HCT116 (cell line): ENCODE results near the gene ARMC2. TPM values are rescaled to one million over a fixed set of nuclear protein-coding genes. Genes with fewer than 3 reads are reported as not detected.

Experiments used
- ATAC-seq: fragments of 200-7000 bp; cut with Tn5 transposase; 2 replicates; pipeline ENCODE4 v1.9.1; 2020; ENCODE audit warnings: mild to moderate bottlenecking, moderate library complexity
- BruUV-seq: library from RNA; stranded (reverse); fragments of 400-500 nt; replicated peaks from 2 replicates; lab custom pipeline; 2021; lab: Mats Ljungman, UMichigan
- CTCF ChIA-PET: fragments of 300-600 bp; sonication (Branson Sonifier 250); formaldehyde crosslinking; loops from one replicate; lab custom pipeline; 2021; ENCODE audit warnings: antibody characterized with exemption; lab: Charles Lee
- POLR2A ChIA-PET: fragments of 300-600, 350-600 bp; sonication (Branson Sonifier 250); formaldehyde crosslinking; loops from one replicate; lab custom pipeline; 2021; ENCODE audit warnings: antibody characterized with exemption; lab: Charles Lee
- RAD21 ChIA-PET, 2 experiments: fragments of 300-600 bp; sonication (Branson Sonifier 250); formaldehyde crosslinking; loops; one replicate each; lab custom pipeline; 2023; ENCODE audit warnings: low total read pairs in 2 of 2; ENCODE audit not compliant: uncharacterized antibody in 2 of 2, unreplicated experiment in 2 of 2, low non-redundant PET in 1 of 2; lab: Charles Lee
- DNase-seq: peaks from one replicate; pipeline ENCODE4 v3.0.0-alpha.2; 2010; ENCODE audit warnings: low read depth, low spot score
- H2AFZ ChIP-seq: fragments of 200-600 bp; shearing (Covaris generic), sonication (generic); 2 replicates; pipeline ENCODE4 v1.6.1; 2017; ENCODE audit warnings: low read depth, mixed run types, mixed read lengths, antibody characterized with exemption, low read length; ENCODE audit not compliant: poor library complexity, severe bottlenecking
- H3K27ac ChIP-seq: 2 replicates; pipeline ENCODE4 v1.5.1; 2012; ENCODE audit warnings: low read depth, low read length
- H3K27me3 ChIP-seq: fragments of 200-600 bp; sonication (generic); 2 replicates; pipeline ENCODE4 v1.6.1; 2016; ENCODE audit warnings: mixed run types, low read length, mixed read lengths; ENCODE audit not compliant: insufficient read depth
- H3K36me3 ChIP-seq, 2 experiments: fragments of 200-500 bp in 1 of 2; fragments of 200-600 bp in 1 of 2; sonication (Bioruptor generic) in 1 of 2; sonication (generic) in 1 of 2; 2 replicates each; pipeline versions ENCODE4 v1.5.1 to v1.6.1; 2014 to 2016; ENCODE audit warnings: low read length in 2 of 2, inconsistent platforms in 1 of 2, mixed read lengths in 1 of 2, mixed run types in 1 of 2; ENCODE audit not compliant: insufficient read depth in 2 of 2, control insufficient read depth in 1 of 2
- H3K4me1 ChIP-seq, 2 experiments: fragments of 200-600 bp in 1 of 2; sonication (generic) in 1 of 2; 2 replicates each; pipeline versions ENCODE4 v1.5.1 to v1.6.1; 2012 to 2017; ENCODE audit warnings: low read length in 2 of 2, inconsistent platforms in 1 of 2, mild to moderate bottlenecking in 1 of 2, mixed read lengths in 1 of 2, mixed run types in 1 of 2, moderate library complexity in 1 of 2; ENCODE audit not compliant: insufficient read depth in 2 of 2, control insufficient read depth in 1 of 2
- H3K4me2 ChIP-seq: fragments of 200-600 bp; sonication (generic); 2 replicates; pipeline ENCODE4 v1.6.1; 2017; ENCODE audit warnings: mixed run types, low read length, mixed read lengths
- H3K4me3 ChIP-seq, 2 experiments: fragments of 200-600 bp in 1 of 2; sonication (generic) in 1 of 2; replicated peaks in 1 of 2; 2 replicates each; pipeline ENCODE4 v1.5.1; 2011 to 2016; ENCODE audit warnings: low read length in 2 of 2, control low read depth in 1 of 2, low read depth in 1 of 2, mild to moderate bottlenecking in 1 of 2, mixed read lengths in 1 of 2, mixed run types in 1 of 2
- H3K79me2 ChIP-seq: fragments of 200-600 bp; sonication (generic); 2 replicates; pipeline ENCODE4 v1.6.1; 2017; ENCODE audit warnings: mild to moderate bottlenecking, mixed run types, low read length, moderate library complexity, mixed read lengths; ENCODE audit not compliant: insufficient read depth
- H3K9ac ChIP-seq: fragments of 200-600 bp; sonication (generic); 2 replicates; pipeline ENCODE4 v1.6.1; 2016; ENCODE audit warnings: low read length, mixed read lengths
- H3K9me2 ChIP-seq: fragments of 200-600 bp; sonication (generic), shearing (Covaris generic); 2 replicates; pipeline ENCODE4 v1.6.1; 2017; ENCODE audit warnings: mixed run types, mild to moderate bottlenecking, moderate library complexity; ENCODE audit not compliant: insufficient read depth
- H3K9me3 ChIP-seq, 2 experiments: fragments of 200-500 bp in 1 of 2; fragments of 200-600 bp in 1 of 2; sonication (Bioruptor generic) in 1 of 2; sonication (generic) in 1 of 2; 2 replicates each; pipeline ENCODE4 v1.6.1; 2014 to 2017; ENCODE audit warnings: low read length in 2 of 2, mixed read lengths in 2 of 2, inconsistent platforms in 1 of 2, low read depth in 1 of 2, mild to moderate bottlenecking in 1 of 2, mixed run types in 1 of 2, moderate library complexity in 1 of 2; ENCODE audit not compliant: control insufficient read depth in 1 of 2, insufficient read depth in 1 of 2
- H4K20me1 ChIP-seq: fragments of 200-600 bp; sonication (generic), shearing (Covaris generic); 2 replicates; pipeline ENCODE4 v1.6.1; 2017; ENCODE audit warnings: mixed run types, mild to moderate bottlenecking, moderate library complexity; ENCODE audit not compliant: insufficient read depth
- ATF3 ChIP-seq: IDR thresholded peaks from 2 replicates; pipeline ENCODE4 v1.6.1; 2012
- CBX3 ChIP-seq: IDR thresholded peaks from 2 replicates; pipeline ENCODE4 v1.6.1; 2012; ENCODE audit warnings: low read depth
- CEBPB ChIP-seq: IDR thresholded peaks from 2 replicates; pipeline ENCODE4 v1.6.1; 2012; ENCODE audit warnings: low read depth
- EGR1 ChIP-seq: IDR thresholded peaks from 2 replicates; pipeline ENCODE4 v1.6.1; 2012; ENCODE audit warnings: low read depth
- ELF1 ChIP-seq: IDR thresholded peaks from 2 replicates; pipeline ENCODE4 v1.6.1; 2012; ENCODE audit warnings: low read depth, borderline replicate concordance
- EZH2 ChIP-seq: fragments of 200-600 bp; sonication (generic); IDR thresholded peaks from 2 replicates; pipeline ENCODE4 v1.6.1; 2017; ENCODE audit warnings: antibody characterized with exemption, mixed run types
- FOSL1 ChIP-seq: IDR thresholded peaks from 2 replicates; pipeline ENCODE4 v1.6.1; 2012; ENCODE audit warnings: low read depth
- JUND ChIP-seq: IDR thresholded peaks from 2 replicates; pipeline ENCODE4 v1.6.1; 2012
- POLR2A ChIP-seq: IDR thresholded peaks from 2 replicates; pipeline ENCODE4 v1.7.0; 2011; ENCODE audit warnings: borderline replicate concordance; ENCODE audit not compliant: insufficient read depth, insufficient read length; ENCODE audit errors: extremely low read depth
- RAD21 ChIP-seq: IDR thresholded peaks from 2 replicates; pipeline ENCODE4 v1.6.1; 2012; ENCODE audit warnings: low read depth, mild to moderate bottlenecking
- SIN3A ChIP-seq: IDR thresholded peaks from 2 replicates; pipeline ENCODE4 v1.6.1; 2012; ENCODE audit warnings: low read depth
- SP1 ChIP-seq: IDR thresholded peaks from 2 replicates; pipeline ENCODE4 v1.6.1; 2012; ENCODE audit warnings: low read depth
- SRF ChIP-seq: IDR thresholded peaks from 2 replicates; pipeline ENCODE4 v1.6.1; 2012; ENCODE audit warnings: low read depth
- TCF7L2 ChIP-seq: IDR thresholded peaks from 2 replicates; pipeline ENCODE4 v1.7.0; 2011; ENCODE audit warnings: borderline replicate concordance, inconsistent platforms; ENCODE audit not compliant: insufficient read depth, insufficient read length; ENCODE audit errors: extremely low read depth
- YY1 ChIP-seq: IDR thresholded peaks from 2 replicates; pipeline ENCODE4 v1.6.1; 2011; ENCODE audit warnings: low read length, low read depth, moderate library complexity, mild to moderate bottlenecking; ENCODE audit not compliant: insufficient replicate concordance; ENCODE audit errors: extremely low read depth
- ZBTB33 ChIP-seq: IDR thresholded peaks from 2 replicates; pipeline ENCODE4 v1.6.1; 2011; ENCODE audit warnings: mild to moderate bottlenecking, low read length, moderate library complexity; ENCODE audit not compliant: insufficient replicate concordance; ENCODE audit errors: extremely low read depth
- ZFX ChIP-seq: fragments of 450-650 bp; IDR thresholded peaks from 2 replicates; pipeline ENCODE4 v1.6.1; 2017
- ZNF274 ChIP-seq: fragments of 200-500 bp; sonication (Bioruptor generic); IDR thresholded peaks from 2 replicates; pipeline ENCODE4 v1.6.1; 2014; ENCODE audit warnings: mild to moderate bottlenecking, low read depth, low read length, inconsistent platforms
- intact Hi-C: fragments of 100-400 bp; cut with micrococcal nuclease; formaldehyde crosslinking; loops from 2 replicates; pipeline ENCODE4 v1.10.0; 2022
- total RNA-seq: library from RNA; stranded (reverse); gene quantifications from one replicate; pipeline ENCODE4 v1.2.1, GENCODE V29; 2021; ENCODE audit not compliant: unreplicated experiment

ARMC2 gene
- total RNA-seq, 1 experiment from 2014 or later = 3.6 TPM

- Histone ChIP-seq H3K4me1 (peaks cover 8 to 17% of the 10 kb centered on the region in 2 experiments), H3K36me3 (no peaks in the 10 kb centered on the region), H3K4me2 (no peak overlapping the region), H3K4me3 (no peak overlapping the region), H3K27me3 (no peaks in the 10 kb centered on the region), H2AFZ (no peak overlapping the region), H4K20me1 (no peaks in the 10 kb centered on the region), H3K9ac (no peak overlapping the region), H3K27ac (no peak overlapping the region), H3K9me3 (no peaks in the 10 kb centered on the region), H3K79me2 (peaks cover 13% of the 10 kb centered on the region; the same call in 1 of the 2 replicates), H3K9me2 (no peaks in the 10 kb centered on the region)
- DNase-seq = no peak
- no peak for TF ChIP-seq SP1
- TF ChIP-seq POLR2A = no peak
- TF ChIP-seq JUND = no peak
- no peak for TF ChIP-seq EZH2
- no peak for TF ChIP-seq SIN3A
- no peak for TF ChIP-seq TCF7L2
- POLR2A ChIA-PET = no interaction called here
- ATAC-seq = no peak
- BruUV-seq = no TSS peak
- RAD21 ChIA-PET = no interaction called here
- CTCF ChIA-PET = no interaction called here
- intact Hi-C loops = no loop called here
Measured at GRCh38 chr6:109010705-109011102, 162.5 kb downstream of the ARMC2 start.

- ATAC-seq (no peak), DNase-seq (no peak)
- Histone ChIP-seq H2AFZ (no peak overlapping the region), H3K27ac (no peak overlapping the region), H3K4me3 (no peak overlapping the region), H3K4me2 (no peak overlapping the region), H3K79me2 (peaks cover 2% of the 10 kb centered on the region; the same call in 1 of the 2 replicates), H3K9ac (no peak overlapping the region), H4K20me1 (no peaks in the 10 kb centered on the region), H3K36me3 (no peaks in the 10 kb centered on the region), H3K27me3 (no peaks in the 10 kb centered on the region), H3K4me1 (peaks cover 4 to 6% of the 10 kb centered on the region in 2 experiments; a peak in 3 of 4 replicates), H3K9me3 (no peaks in the 10 kb centered on the region), H3K9me2 (no peaks in the 10 kb centered on the region)
- CTCF ChIA-PET = no interaction called here
- POLR2A ChIA-PET = interaction anchor here (0.6 kb wide), 1 partner anchor 404 kb away, joined by 3 read pairs; no protein-coding TSS in a partner anchor
- intact Hi-C loops = no loop called here
- BruUV-seq = no TSS peak
- RAD21 ChIA-PET = no interaction called here
- no peak for TF ChIP-seq FOSL1
- TF ChIP-seq SRF = no peak
- no peak for TF ChIP-seq ATF3
- no peak for TF ChIP-seq CEBPB
- no peak for TF ChIP-seq POLR2A
- no peak for TF ChIP-seq ELF1
- no peak for TF ChIP-seq EZH2
- no peak for TF ChIP-seq ZFX
- no peak for TF ChIP-seq SIN3A
- no peak for TF ChIP-seq CBX3
- no peak for TF ChIP-seq ZNF274
- no peak for TF ChIP-seq ZBTB33
- TF ChIP-seq YY1 = no peak
- no peak for TF ChIP-seq RAD21
- TF ChIP-seq EGR1 = no peak
Measured at GRCh38 chr6:109013656-109014305, 165.6 kb downstream of the ARMC2 start.
